ENCODE measurements around the gene CISD1.
A peak's percentile ranks its signal among the peaks of the same experiment; 100 is the strongest.

Gene CISD1

DNA sequence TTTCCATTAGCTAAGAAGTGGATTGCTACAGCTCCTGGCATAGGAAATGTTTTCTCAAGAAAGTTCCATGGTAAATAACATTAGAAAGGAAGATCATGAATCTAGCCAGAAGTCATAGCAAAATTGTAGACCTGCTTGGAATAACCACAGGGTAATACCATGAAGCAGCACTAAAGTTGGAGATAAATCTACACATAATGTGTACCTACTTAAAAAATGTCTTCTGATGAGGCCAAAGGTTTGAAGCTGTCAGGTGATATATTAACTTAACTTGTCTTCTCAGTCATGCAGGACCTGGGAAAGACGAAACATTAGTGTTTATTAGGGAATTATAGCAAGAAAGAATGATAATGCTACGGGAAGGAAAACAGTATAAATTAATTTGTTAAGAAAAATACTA, 6.3 kb downstream of the CISD1 start:
- no peak for DNase-seq
- H3K36me3 ChIP-seq (ENCODE audit: control insufficient read depth in 4 of 4, insufficient read depth in 4 of 4, low read length in 3 of 4), result peaks cover 0 to 7% (median 2%) of the 10 kb centered on the region in 4 experiments
- H3K27me3 ChIP-seq (replicated peaks in 2 of 5; ENCODE audit: control insufficient read depth in 4 of 5, insufficient read depth in 5 of 5, low read length in 4 of 5), result no peaks in the 10 kb centered on the region
- WGBS (ENCODE audit: insufficient coverage), result 100% methylated on average over 2 of the region's 2 CpGs
- CTCF ChIA-PET, result interaction anchor here (0.9 kb wide), 1 partner anchor 75 kb away, joined by 4 read pairs; no protein-coding TSS in a partner anchor
- no peak overlapping the region for H3K4me3 ChIP-seq (ENCODE audit: control insufficient read depth in 1 of 7, extremely low read depth in 1 of 7, insufficient read depth in 4 of 7, low read depth in 2 of 7, low read length in 6 of 7)
- H3K27ac ChIP-seq (ENCODE audit: insufficient read depth in 1 of 2, low read depth in 1 of 2, low read length in 2 of 2, poor library complexity in 1 of 2, severe bottlenecking in 2 of 2), result no peak overlapping the region
- no peaks in the 10 kb centered on the region for H3K9me3 ChIP-seq (ENCODE audit: control extremely low read depth in 1 of 5, control insufficient read depth in 4 of 5, insufficient read depth in 2 of 5, low read depth in 1 of 5, low read length in 4 of 5)
- POLR2A ChIA-PET, result no interaction called here
- H3K4me1 ChIP-seq (ENCODE audit: control extremely low read depth in 1 of 4, control insufficient read depth in 4 of 4, insufficient read depth in 4 of 4, low read length in 3 of 4), result no peaks in the 10 kb centered on the region

DNA sequence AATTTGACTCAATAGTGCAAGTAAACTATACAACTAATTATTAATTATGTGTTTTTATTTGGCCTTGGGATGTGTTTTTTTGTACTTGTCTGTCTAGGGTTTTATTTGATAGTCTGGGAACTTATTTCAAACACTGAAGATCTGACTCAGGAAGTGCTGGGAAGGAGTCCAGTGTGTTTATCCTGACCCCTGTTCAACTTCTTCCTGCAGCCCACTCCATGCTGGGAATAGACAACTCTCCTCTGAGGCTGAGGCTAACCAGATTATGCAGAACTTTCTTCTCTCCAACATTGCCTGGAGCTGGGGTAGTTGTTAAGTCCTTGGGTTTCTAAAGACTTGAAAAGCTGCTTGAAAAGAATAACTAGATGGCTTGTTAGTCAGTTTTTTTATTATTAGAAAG, 6.9 kb downstream of the CISD1 start:
- DNase-seq, result no peak
- Histone ChIP-seq H3K36me3 (ENCODE audit: control insufficient read depth in 4 of 4, insufficient read depth in 4 of 4, low read length in 3 of 4) (peaks cover 0 to 13% (median 2%) of the 10 kb centered on the region in 4 experiments), H3K4me3 (ENCODE audit: control insufficient read depth in 1 of 7, extremely low read depth in 1 of 7, insufficient read depth in 4 of 7, low read depth in 2 of 7, low read length in 6 of 7) (no peak overlapping the region), H3K27ac (ENCODE audit: insufficient read depth in 1 of 2, low read depth in 1 of 2, low read length in 2 of 2, poor library complexity in 1 of 2, severe bottlenecking in 2 of 2) (no peak overlapping the region), H3K27me3 (replicated peaks in 2 of 5; ENCODE audit: control insufficient read depth in 4 of 5, insufficient read depth in 5 of 5, low read length in 4 of 5) (no peaks in the 10 kb centered on the region), H3K4me1 (ENCODE audit: control extremely low read depth in 1 of 4, control insufficient read depth in 4 of 4, insufficient read depth in 4 of 4, low read length in 3 of 4) (no peaks in the 10 kb centered on the region), H3K9me3 (ENCODE audit: control extremely low read depth in 1 of 5, control insufficient read depth in 4 of 5, insufficient read depth in 2 of 5, low read depth in 1 of 5, low read length in 4 of 5) (no peaks in the 10 kb centered on the region)
- ChIA-PET POLR2A (no interaction called here), CTCF (no interaction called here)

DNA sequence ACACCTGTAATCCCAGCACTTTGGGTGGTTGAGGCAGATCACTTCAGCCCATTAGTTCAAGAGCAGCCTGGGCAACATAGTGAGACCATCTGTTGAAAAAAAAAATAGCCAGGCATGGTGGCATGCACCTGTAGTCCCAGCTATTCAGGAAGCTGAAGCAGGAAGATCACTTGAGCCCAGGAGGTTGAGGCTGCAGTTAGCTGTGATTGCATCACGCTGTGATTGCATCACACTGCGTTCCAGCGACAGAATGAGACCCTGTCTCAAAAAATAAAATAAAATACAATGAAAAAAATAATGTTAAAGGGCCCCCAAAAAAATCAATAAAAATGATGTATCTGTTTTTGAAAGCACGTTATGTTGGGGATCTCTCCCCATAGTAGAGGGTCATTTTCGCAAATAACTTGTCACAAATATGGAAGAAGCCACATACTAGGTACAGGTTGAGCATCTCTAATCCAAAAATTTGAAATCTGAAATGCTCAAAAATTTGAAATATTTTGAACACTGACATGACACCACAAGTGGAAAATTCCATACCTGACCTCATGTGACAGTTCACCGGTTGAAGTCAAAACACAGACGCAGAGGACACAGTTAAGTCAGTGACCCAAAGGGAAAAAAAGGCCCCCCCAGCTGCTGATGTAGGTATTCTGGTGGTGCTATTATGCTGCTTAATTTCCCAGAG, 9.5 kb downstream of the CISD1 start:
- peaks cover 0 to 3% (median 0%) of the 10 kb centered on the region in 4 experiments for H3K4me1 ChIP-seq (ENCODE audit: control extremely low read depth in 1 of 4, control insufficient read depth in 4 of 4, insufficient read depth in 4 of 4, low read length in 3 of 4)
- ChIA-PET CTCF (interaction anchor here (1.0 to 1.6 kb wide), 3 partner anchors 12 to 94 kb away, joined by 3 to 6 read pairs (median 6); no protein-coding TSS in a partner anchor), POLR2A (no interaction called here)
- no peak overlapping the region for H3K4me3 ChIP-seq (ENCODE audit: control insufficient read depth in 1 of 7, extremely low read depth in 1 of 7, insufficient read depth in 4 of 7, low read depth in 2 of 7, low read length in 6 of 7)
- no peaks in the 10 kb centered on the region for H3K9me3 ChIP-seq (ENCODE audit: control extremely low read depth in 1 of 5, control insufficient read depth in 4 of 5, insufficient read depth in 2 of 5, low read depth in 1 of 5, low read length in 4 of 5)
- 96% methylated on average over 4 of the region's 7 CpGs for WGBS (ENCODE audit: insufficient coverage)
- no peak overlapping the region for H3K27ac ChIP-seq (ENCODE audit: insufficient read depth in 1 of 2, low read depth in 1 of 2, low read length in 2 of 2, poor library complexity in 1 of 2, severe bottlenecking in 2 of 2)
- no peaks in the 10 kb centered on the region for H3K27me3 ChIP-seq (replicated peaks in 2 of 5; ENCODE audit: control insufficient read depth in 4 of 5, insufficient read depth in 5 of 5, low read length in 4 of 5)
- peaks cover 0 to 14% (median 2%) of the 10 kb centered on the region in 4 experiments for H3K36me3 ChIP-seq (ENCODE audit: control insufficient read depth in 4 of 4, insufficient read depth in 4 of 4, low read length in 3 of 4)
- DNase-seq, result no peak

DNA sequence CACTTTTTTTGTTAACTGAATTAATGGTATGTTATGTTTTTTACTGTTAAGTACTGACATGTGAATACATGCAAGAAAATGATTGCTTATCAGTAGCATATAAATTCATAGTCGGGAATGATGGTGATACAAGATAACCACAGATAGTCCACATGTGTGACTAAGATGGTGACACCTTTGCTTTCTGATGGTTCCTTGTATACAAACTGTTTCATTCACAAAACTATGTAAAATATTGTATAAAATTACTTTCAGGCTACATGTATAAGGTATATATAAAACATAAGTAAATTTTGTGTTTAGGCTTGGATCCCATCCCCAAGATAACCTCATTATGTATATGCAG, 10.0 kb downstream of the CISD1 start:
- H3K36me3 ChIP-seq (ENCODE audit: control insufficient read depth in 4 of 4, insufficient read depth in 4 of 4, low read length in 3 of 4), result peaks cover 0 to 14% (median 2%) of the 10 kb centered on the region in 4 experiments
- POLR2A ChIA-PET, result no interaction called here
- CTCF ChIA-PET, result interaction anchor here (1.0 to 1.6 kb wide), 2 partner anchors 13 to 95 kb away, joined by 3 to 6 read pairs; no protein-coding TSS in a partner anchor
- H3K4me3 ChIP-seq (ENCODE audit: control insufficient read depth in 1 of 7, extremely low read depth in 1 of 7, insufficient read depth in 4 of 7, low read depth in 2 of 7, low read length in 6 of 7), result no peak overlapping the region
- H3K27me3 ChIP-seq (replicated peaks in 2 of 5; ENCODE audit: control insufficient read depth in 4 of 5, insufficient read depth in 5 of 5, low read length in 4 of 5), result no peaks in the 10 kb centered on the region
- WGBS (ENCODE audit: insufficient coverage), result 100% methylated on average over 1 of the region's 1 CpG
- H3K4me1 ChIP-seq (ENCODE audit: control extremely low read depth in 1 of 4, control insufficient read depth in 4 of 4, insufficient read depth in 4 of 4, low read length in 3 of 4), result peaks cover 0 to 3% (median 0%) of the 10 kb centered on the region in 4 experiments
- H3K9me3 ChIP-seq (ENCODE audit: control extremely low read depth in 1 of 5, control insufficient read depth in 4 of 5, insufficient read depth in 2 of 5, low read depth in 1 of 5, low read length in 4 of 5), result no peaks in the 10 kb centered on the region
- DNase-seq, result no peak
- no peak overlapping the region for H3K27ac ChIP-seq (ENCODE audit: insufficient read depth in 1 of 2, low read depth in 1 of 2, low read length in 2 of 2, poor library complexity in 1 of 2, severe bottlenecking in 2 of 2)

DNA sequence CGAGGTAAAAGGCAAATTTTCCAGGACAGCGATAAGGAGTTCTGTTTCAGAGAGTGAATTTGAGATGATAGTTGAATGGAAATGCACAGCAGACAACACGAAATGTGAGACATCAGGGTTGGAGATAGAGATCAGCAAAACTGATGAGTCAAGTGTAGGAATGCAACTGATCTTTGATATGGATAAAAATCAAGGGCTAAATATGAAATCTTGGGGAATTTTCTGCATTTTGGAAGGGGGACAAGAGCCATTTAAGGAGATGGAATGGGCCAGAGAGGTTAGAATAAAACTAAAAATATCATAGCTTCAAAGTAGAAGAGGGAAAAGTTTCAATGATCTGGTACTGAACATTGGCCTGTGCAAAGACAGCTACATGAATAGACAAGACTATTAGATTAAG, 11.5 kb downstream of the CISD1 start:
- Histone ChIP-seq H3K4me1 (ENCODE audit: control extremely low read depth in 1 of 4, control insufficient read depth in 4 of 4, insufficient read depth in 4 of 4, low read length in 3 of 4) (peaks cover 0 to 3% (median 0%) of the 10 kb centered on the region in 4 experiments), H3K4me3 (ENCODE audit: control insufficient read depth in 1 of 7, extremely low read depth in 1 of 7, insufficient read depth in 4 of 7, low read depth in 2 of 7, low read length in 6 of 7) (no peak overlapping the region), H3K27ac (ENCODE audit: insufficient read depth in 1 of 2, low read depth in 1 of 2, low read length in 2 of 2, poor library complexity in 1 of 2, severe bottlenecking in 2 of 2) (no peak overlapping the region), H3K9me3 (ENCODE audit: control extremely low read depth in 1 of 5, control insufficient read depth in 4 of 5, insufficient read depth in 2 of 5, low read depth in 1 of 5, low read length in 4 of 5) (no peaks in the 10 kb centered on the region), H3K36me3 (ENCODE audit: control insufficient read depth in 4 of 4, insufficient read depth in 4 of 4, low read length in 3 of 4) (peaks cover 0 to 14% (median 3%) of the 10 kb centered on the region in 4 experiments), H3K27me3 (replicated peaks in 2 of 5; ENCODE audit: control insufficient read depth in 4 of 5, insufficient read depth in 5 of 5, low read length in 4 of 5) (no peaks in the 10 kb centered on the region)
- CTCF ChIA-PET, result interaction anchor here (1.2 kb wide), 1 partner anchor 11 kb away, joined by 4 read pairs; no protein-coding TSS in a partner anchor
- POLR2A ChIA-PET, result no interaction called here
- no peak for DNase-seq
- WGBS (ENCODE audit: insufficient coverage), result 95% methylated on average over 3 of the region's 3 CpGs

DNA sequence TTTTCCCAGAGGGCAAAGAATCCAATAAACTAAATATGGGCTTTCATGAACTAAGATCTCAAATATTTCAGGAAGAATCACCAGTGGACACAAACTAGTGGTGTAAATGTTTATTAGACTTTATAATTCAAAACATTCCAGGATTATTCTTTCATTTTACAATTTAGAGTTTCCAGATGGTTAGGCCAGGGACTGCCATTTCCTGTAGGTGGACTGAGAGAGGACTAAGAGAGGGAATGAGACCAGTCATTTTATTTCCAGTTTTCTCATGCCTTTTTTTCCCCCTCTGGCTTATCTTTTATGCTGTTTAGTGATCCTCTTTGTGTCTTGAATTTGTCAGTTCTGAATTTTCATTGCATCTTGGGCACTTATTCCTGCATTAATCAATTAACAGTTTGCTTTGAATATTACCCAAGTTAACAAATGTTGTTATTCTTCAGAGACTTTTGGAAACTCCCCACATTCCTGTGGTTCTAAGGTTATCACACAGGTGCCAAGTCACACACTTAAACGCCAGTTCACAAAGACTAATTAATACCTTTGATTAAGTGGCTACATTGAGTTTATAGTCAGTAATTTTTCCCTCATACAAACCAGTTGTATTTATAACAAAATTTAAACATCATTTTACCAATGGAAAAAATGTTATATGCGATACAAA, 12.3 kb downstream of the CISD1 start:
- Histone ChIP-seq H3K4me1 (ENCODE audit: control extremely low read depth in 1 of 4, control insufficient read depth in 4 of 4, insufficient read depth in 4 of 4, low read length in 3 of 4) (peaks cover 0 to 3% (median 0%) of the 10 kb centered on the region in 4 experiments), H3K27ac (ENCODE audit: insufficient read depth in 1 of 2, low read depth in 1 of 2, low read length in 2 of 2, poor library complexity in 1 of 2, severe bottlenecking in 2 of 2) (no peak overlapping the region), H3K4me3 (ENCODE audit: control insufficient read depth in 1 of 7, extremely low read depth in 1 of 7, insufficient read depth in 4 of 7, low read depth in 2 of 7, low read length in 6 of 7) (no peak overlapping the region), H3K9me3 (ENCODE audit: control extremely low read depth in 1 of 5, control insufficient read depth in 4 of 5, insufficient read depth in 2 of 5, low read depth in 1 of 5, low read length in 4 of 5) (no peaks in the 10 kb centered on the region), H3K36me3 (ENCODE audit: control insufficient read depth in 4 of 4, insufficient read depth in 4 of 4, low read length in 3 of 4) (peaks cover 0 to 14% (median 3%) of the 10 kb centered on the region in 4 experiments), H3K27me3 (replicated peaks in 2 of 5; ENCODE audit: control insufficient read depth in 4 of 5, insufficient read depth in 5 of 5, low read length in 4 of 5) (no peaks in the 10 kb centered on the region)
- WGBS (ENCODE audit: insufficient coverage), result no CpG with 5 or more reads among the region's 2 CpGs
- ChIA-PET POLR2A (no interaction called here), CTCF (no interaction called here)
- no peak for DNase-seq

DNA sequence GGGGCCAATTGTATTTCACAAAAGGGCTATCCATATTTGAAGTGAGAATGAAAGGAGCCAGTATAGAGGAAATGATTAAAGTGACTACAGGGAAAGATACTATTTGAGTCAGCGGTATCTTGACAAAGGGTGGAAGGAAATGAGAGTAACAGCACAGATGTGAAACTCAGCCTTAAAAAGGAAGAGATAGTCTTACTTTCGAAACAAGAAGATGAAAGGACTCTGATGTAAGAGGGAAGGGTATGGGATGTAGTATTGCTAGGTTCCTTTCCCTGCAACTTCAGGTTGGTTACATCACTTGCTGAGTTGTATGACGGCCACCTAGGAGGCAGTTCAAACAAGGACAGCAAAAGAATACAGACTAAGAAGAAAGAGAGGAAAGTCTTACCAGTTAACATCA, 13.7 kb downstream of the CISD1 start:
- no peak overlapping the region for H3K4me3 ChIP-seq (ENCODE audit: control insufficient read depth in 1 of 7, extremely low read depth in 1 of 7, insufficient read depth in 4 of 7, low read depth in 2 of 7, low read length in 6 of 7)
- peak in 2 of 3 donors; percentile 46 to 54 for DNase-seq
- CTCF ChIA-PET, result interaction anchor here (1.8 kb wide), 1 partner anchor 13 kb away, joined by 7 read pairs; the partner anchor contains the start of gene CISD1

More for the DNA sequence above, 13.7 kb downstream of the CISD1 start:
- WGBS (ENCODE audit: insufficient coverage), result 42% methylated on average over 3 of the region's 3 CpGs
- POLR2A ChIA-PET, result interaction anchor here (0.8 kb wide), 1 partner anchor 1767 kb away, joined by 3 read pairs; no protein-coding TSS in a partner anchor
- Histone ChIP-seq H3K9me3 (ENCODE audit: control extremely low read depth in 1 of 5, control insufficient read depth in 4 of 5, insufficient read depth in 2 of 5, low read depth in 1 of 5, low read length in 4 of 5) (no peaks in the 10 kb centered on the region), H3K4me1 (ENCODE audit: control extremely low read depth in 1 of 4, control insufficient read depth in 4 of 4, insufficient read depth in 4 of 4, low read length in 3 of 4) (peaks cover 0 to 3% (median 0%) of the 10 kb centered on the region in 4 experiments), H3K36me3 (ENCODE audit: control insufficient read depth in 4 of 4, insufficient read depth in 4 of 4, low read length in 3 of 4) (peaks cover 0 to 12% (median 3%) of the 10 kb centered on the region in 4 experiments), H3K27ac (ENCODE audit: insufficient read depth in 1 of 2, low read depth in 1 of 2, low read length in 2 of 2, poor library complexity in 1 of 2, severe bottlenecking in 2 of 2) (no peak overlapping the region), H3K27me3 (replicated peaks in 2 of 5; ENCODE audit: control insufficient read depth in 4 of 5, insufficient read depth in 5 of 5, low read length in 4 of 5) (no peaks in the 10 kb centered on the region)
